Ovary (tissue), 9 donors: ENCODE data around the gene CCL15. TPM values are rescaled to one million over a fixed set of nuclear protein-coding genes. Genes with fewer than 3 reads are reported as not detected.

Source experiments
- DNase-seq, 5 donors: peaks; one replicate each; pipeline ENCODE4 v3.0.0-alpha.2; 2019 to 2020
- H3K27ac ChIP-seq, 2 donors: fragments of 200-600 bp; one replicate each; pipeline versions ENCODE4 v1.5.1 to v1.8.0; 2019 to 2022
- H3K27me3 ChIP-seq: fragments of 200-600 bp; one replicate; pipeline ENCODE4 v1.8.0; 2022
- H3K36me3 ChIP-seq: fragments of 200-600 bp; sonication (generic); one replicate; pipeline ENCODE4 v1.5.1; 2019
- H3K4me1 ChIP-seq: one replicate; pipeline ENCODE4 v1.8.1; 2013; ENCODE audit warnings: mild to moderate bottlenecking, moderate library complexity; ENCODE audit not compliant: insufficient read depth
- H3K4me3 ChIP-seq: fragments of 200-600 bp; sonication (generic); one replicate; pipeline ENCODE4 v1.5.1; 2017
- H3K9me3 ChIP-seq, 2 donors: fragments of 200-600 bp in 1 of 2; sonication (generic) in 1 of 2; one replicate each; pipeline versions ENCODE4 v1.5.1 to v1.8.1; 2013 to 2019; ENCODE audit warnings: mild to moderate bottlenecking in 1 of 2, moderate library complexity in 1 of 2
- EP300 ChIP-seq: sonication (generic); formaldehyde crosslinking; IDR thresholded peaks from one replicate; pipeline ENCODE4 v1.6.1; 2017; ENCODE audit warnings: antibody characterized with exemption
- POLR2A ChIP-seq: fragments of 450-650 bp; IDR thresholded peaks from one replicate; pipeline ENCODE4 v1.6.1; 2017; ENCODE audit warnings: antibody characterized with exemption, mild to moderate bottlenecking, moderate library complexity
- WGBS, 3 donors: extraction: QIAGEN DNeasy Blood & Tissue Kit in 1 of 3; methylation state at CpG; one replicate each; pipeline versions ENCODE4 v1.1.5 to v1.1.7; 2013 to 2017; 5-methylcytosine and 5-hydroxymethylcytosine counted together
- intact Hi-C, 4 donors: fragments of 100-400 bp; cut with DNase I; formaldehyde crosslinking; loops; one replicate each; pipeline versions ENCODE4 v1.11.0 to v1.15.1; 2022 to 2023
- polyA plus RNA-seq, 2 donors: library from polyadenylated mRNA; stranded (reverse); fragments of 200-250 nt in 1 of 2; fragments of 350-450 nt in 1 of 2; fragmentation: Illumina TruSeq in 1 of 2; extraction: RNeasy Lipid Tissue Mini Kit (QIAGEN cat#74804) in 1 of 2; gene quantifications; one replicate each; pipeline ENCODE4 v1.2.3, GENCODE V29; 2013 to 2014
- total RNA-seq, 7 donors: library from RNA; depleted of rRNA in 2 of 7; stranded (reverse); fragments of >200 nt in 2 of 7; fragmentation: NEBNext Ultra II Directional in 3 of 7; extraction: Animal tissue kit (Norgen Biotek cat#: 25700) in 3 of 7; gene quantifications; one replicate each; pipeline versions ENCODE4 v1.1.0 to v1.2.4, GENCODE V29; 2016 to 2023
- TF ChIP-seq, protein P1 (sequence below), 3 donors: fragments of 450-650 bp in 2 of 3; fragments of 200-600 bp in 1 of 3; IDR thresholded peaks; one replicate each; pipeline versions ENCODE4 v1.5.1 to v1.8.0; 2016 to 2022; ENCODE audit warnings: antibody characterized with exemption in 3 of 3, mild to moderate bottlenecking in 1 of 3
- donor health status: DM: no; HTN: no; CAD: no; lungs with moderate emphysema.
- donor health status: DM: no; HTN: no; CAD: no.
- donor health status: Bipolar disorder and iron deficiency.
- donor health status: DM: yes; HTN: yes; CAD: no.
- donor health status: DM: no; HTN: no; CAD: no.
- donor health status: DM: yes; HTN: yes; CAD: no.

Gene CCL15
- total and polyA plus RNA-seq, 9 donors, result 0.48 TPM; not detected in 8

DNA sequence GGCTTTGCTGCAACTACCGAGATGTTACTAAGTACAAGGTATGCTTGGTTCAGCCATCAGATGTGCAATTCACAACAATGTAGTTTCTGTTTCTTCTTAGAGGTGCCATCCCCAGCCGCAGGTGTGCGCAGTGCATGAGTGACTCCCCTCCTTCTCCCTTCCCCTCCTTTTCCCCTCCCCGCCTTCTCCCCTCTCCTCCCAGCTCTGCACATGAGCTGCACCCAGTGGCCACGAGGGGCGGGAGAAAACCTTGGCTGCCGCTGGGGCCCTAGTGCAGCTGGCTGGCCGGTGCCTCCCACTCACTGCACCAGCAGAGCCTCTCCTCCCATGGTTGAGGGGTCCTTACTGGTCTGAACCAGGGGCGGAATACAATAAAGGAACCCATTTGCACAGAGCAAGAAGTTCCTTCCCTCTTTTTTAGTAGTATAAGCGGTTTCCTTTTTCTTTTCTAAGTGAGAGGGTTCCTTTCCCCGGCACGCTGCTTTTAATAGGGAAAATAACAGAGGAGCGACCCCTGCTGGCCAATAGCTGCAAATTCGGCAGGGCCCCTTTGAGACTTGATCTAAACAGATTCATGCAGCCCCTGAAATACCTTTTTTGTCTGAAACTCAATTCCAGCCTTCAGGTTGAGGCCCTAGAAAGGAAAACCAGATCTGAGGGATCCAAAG is 7.8 kb upstream of the CCL15 start:
- DNase-seq, result no peak
- no peak overlapping the region for H3K27ac ChIP-seq
- intact Hi-C loops, result no loop called here
- TF ChIP-seq EP300 (no peak), POLR2A (no peak)
- TF ChIP-seq, protein P1, sequence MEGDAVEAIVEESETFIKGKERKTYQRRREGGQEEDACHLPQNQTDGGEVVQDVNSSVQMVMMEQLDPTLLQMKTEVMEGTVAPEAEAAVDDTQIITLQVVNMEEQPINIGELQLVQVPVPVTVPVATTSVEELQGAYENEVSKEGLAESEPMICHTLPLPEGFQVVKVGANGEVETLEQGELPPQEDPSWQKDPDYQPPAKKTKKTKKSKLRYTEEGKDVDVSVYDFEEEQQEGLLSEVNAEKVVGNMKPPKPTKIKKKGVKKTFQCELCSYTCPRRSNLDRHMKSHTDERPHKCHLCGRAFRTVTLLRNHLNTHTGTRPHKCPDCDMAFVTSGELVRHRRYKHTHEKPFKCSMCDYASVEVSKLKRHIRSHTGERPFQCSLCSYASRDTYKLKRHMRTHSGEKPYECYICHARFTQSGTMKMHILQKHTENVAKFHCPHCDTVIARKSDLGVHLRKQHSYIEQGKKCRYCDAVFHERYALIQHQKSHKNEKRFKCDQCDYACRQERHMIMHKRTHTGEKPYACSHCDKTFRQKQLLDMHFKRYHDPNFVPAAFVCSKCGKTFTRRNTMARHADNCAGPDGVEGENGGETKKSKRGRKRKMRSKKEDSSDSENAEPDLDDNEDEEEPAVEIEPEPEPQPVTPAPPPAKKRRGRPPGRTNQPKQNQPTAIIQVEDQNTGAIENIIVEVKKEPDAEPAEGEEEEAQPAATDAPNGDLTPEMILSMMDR (IDR thresholded peaks at IDR 0.05), result no peak
- H3K27me3 ChIP-seq, result no peaks in the 10 kb centered on the region
- H3K4me3 ChIP-seq, result no peak overlapping the region
- no peaks in the 10 kb centered on the region for H3K36me3 ChIP-seq
- no peaks in the 10 kb centered on the region for H3K4me1 ChIP-seq
- H3K9me3 ChIP-seq, result peaks cover 0 to 12% of the 10 kb centered on the region in 2 donors
- 71 to 82% (median 76%) methylated on average over 14 of the region's 14 CpGs for WGBS, 3 donors

DNA sequence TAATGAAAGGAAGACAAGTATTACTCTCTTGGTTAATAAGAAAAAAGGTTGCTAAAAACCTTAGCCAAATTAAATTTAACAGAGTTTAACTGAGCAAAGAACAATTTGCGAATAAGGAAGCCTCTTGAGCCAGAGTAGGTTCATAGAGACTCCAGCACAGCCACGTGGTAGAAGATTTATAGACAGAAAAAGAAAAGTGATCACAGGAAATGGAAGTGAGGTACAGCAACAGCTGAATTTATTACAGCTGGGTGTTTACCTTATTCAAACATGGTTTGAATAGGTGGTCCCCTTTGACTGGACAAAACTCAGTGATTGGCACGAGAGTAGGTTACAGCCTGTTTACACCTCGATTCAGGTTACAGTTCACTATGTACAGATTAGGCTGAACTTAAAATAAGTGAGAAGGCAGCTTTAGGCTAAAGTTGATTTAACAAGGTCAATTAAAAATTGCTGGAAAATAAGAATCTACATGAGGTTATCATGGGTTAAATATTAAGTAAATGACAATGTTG is 3.3 kb upstream of the CCL15 start:
- no peak for TF ChIP-seq EP300
- no peak for TF ChIP-seq POLR2A
- TF ChIP-seq, protein P1 (IDR thresholded peaks at IDR 0.05), result no peak
- Histone ChIP-seq H3K27ac (no peak overlapping the region), H3K4me3 (no peak overlapping the region), H3K27me3 (no peaks in the 10 kb centered on the region), H3K4me1 (no peaks in the 10 kb centered on the region), H3K36me3 (no peaks in the 10 kb centered on the region), H3K9me3 (no peaks in the 10 kb centered on the region)
- intact Hi-C loops, result no loop called here
- WGBS, 3 donors, result 42 to 47% (median 43%) methylated on average over 4 of the region's 4 CpGs
- DNase-seq, result no peak

DNA sequence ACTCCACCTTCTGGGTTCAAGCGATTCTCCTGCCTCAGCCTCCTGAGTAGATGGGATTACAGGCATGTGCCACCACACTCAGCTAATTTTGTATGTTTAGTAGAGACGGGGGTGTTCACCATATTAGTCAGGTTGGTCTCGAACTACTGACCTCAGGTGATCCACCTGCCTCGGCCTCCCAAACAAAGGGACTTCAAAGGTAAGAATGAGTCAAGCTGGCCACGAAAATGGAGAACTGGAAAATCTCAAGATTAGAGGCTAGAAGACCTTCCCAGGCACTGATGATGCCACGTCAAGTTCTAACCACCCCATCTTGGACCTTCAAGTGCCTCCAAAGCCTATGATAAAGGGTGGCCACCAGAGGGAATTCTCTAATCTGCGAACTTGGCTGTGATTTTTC is 1.3 kb upstream of the CCL15 start:
- no peak for DNase-seq
- no peaks in the 10 kb centered on the region for H3K4me1 ChIP-seq
- no peaks in the 10 kb centered on the region for H3K9me3 ChIP-seq
- no peaks in the 10 kb centered on the region for H3K27me3 ChIP-seq
- WGBS, 3 donors, result 81 to 87% (median 81%) methylated on average over 7 of the region's 7 CpGs
- H3K27ac ChIP-seq, result no peak overlapping the region
- H3K4me3 ChIP-seq, result no peak overlapping the region
- TF ChIP-seq, protein P1 (IDR thresholded peaks at IDR 0.05), result no peak
- TF ChIP-seq POLR2A (no peak), EP300 (no peak)
- no peaks in the 10 kb centered on the region for H3K36me3 ChIP-seq
- intact Hi-C loops, result no loop called here

DNA sequence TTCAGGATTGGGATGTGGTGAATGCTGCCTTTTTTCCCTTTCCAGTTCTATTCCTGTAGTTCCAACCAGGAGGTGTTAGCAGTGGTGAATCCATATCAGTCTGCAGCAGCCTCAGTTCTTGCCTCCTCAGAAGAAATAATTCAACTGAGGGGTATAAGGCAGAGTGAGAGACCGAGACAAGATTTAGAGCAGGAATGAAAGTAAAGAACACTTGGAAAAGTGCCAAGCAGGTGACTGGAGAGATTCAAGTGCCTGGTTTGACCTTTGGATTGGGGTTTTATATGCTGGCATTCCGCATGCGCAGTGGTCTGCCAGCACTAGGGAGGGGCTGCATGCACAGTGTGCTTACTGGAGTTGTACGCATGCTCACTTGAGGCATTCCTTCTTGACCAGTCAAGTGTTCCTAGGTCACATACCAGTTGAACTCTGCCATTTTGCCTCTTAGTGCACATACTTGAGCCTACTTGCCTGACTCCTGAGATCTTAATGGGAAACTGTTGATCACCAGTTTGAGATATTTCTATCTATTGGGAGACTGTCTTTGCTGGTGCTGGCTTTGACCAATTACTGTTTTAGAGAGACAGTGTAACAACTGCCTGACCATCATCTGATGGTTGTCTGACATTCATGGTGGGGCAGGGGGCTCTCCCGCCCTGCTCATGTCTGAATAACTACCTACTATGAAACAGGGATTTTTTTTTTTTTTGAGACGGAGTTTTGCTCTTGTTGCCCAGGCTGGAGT is 680 bp upstream of the CCL15 start:
- Histone ChIP-seq H3K4me1 (no peaks in the 10 kb centered on the region), H3K36me3 (no peaks in the 10 kb centered on the region), H3K27me3 (no peaks in the 10 kb centered on the region), H3K4me3 (no peak overlapping the region), H3K27ac (no peak overlapping the region), H3K9me3 (no peaks in the 10 kb centered on the region)
- WGBS, 3 donors, result 65 to 69% (median 65%) methylated on average over 6 of the region's 6 CpGs
- intact Hi-C loops, result no loop called here
- TF ChIP-seq POLR2A (no peak), EP300 (no peak)
- DNase-seq, result no peak

DNA sequence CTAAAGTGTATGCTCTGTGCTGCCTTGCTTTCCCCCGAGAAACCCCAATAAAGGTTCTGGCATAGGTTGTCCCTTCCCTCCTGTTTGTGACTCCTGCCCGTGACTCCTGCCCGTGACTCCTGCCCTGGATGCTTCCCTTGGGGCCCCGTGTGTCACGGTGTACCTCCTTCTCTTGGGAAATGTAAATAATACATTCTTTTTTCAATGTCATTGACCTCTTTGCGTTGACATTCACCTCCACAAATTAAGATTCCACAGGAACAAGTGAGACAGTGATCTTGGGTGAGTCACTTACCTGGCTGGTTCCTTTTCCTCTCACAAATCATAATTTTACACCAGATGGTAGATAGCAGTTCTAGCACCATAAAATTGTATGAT is 632 bp downstream of the CCL15 start:
- H3K36me3 ChIP-seq, result no peaks in the 10 kb centered on the region
- no peaks in the 10 kb centered on the region for H3K27me3 ChIP-seq
- intact Hi-C loops, result no loop called here
- TF ChIP-seq, protein P1 (IDR thresholded peaks at IDR 0.05), result no peak
- TF ChIP-seq POLR2A (no peak), EP300 (no peak)
- DNase-seq, result no peak
- 59 to 74% (median 67%) methylated on average over 6 of the region's 6 CpGs for WGBS, 3 donors
- no peaks in the 10 kb centered on the region for H3K9me3 ChIP-seq
- no peak overlapping the region for H3K27ac ChIP-seq
- no peaks in the 10 kb centered on the region for H3K4me1 ChIP-seq
- no peak overlapping the region for H3K4me3 ChIP-seq
